Esophagus muscularis mucosa (tissue), 4 donors: Measurements from ENCODE around the gene TGFBR2.

Experiments used
- EP300 ChIP-seq: sonication (generic); formaldehyde crosslinking; IDR thresholded peaks from one replicate; pipeline ENCODE4 v1.6.1; 2017; ENCODE audit warnings: antibody characterized with exemption
- POLR2A ChIP-seq: fragments of 450-650 bp; IDR thresholded peaks from one replicate; pipeline ENCODE4 v1.6.1; 2017; ENCODE audit warnings: antibody characterized with exemption, moderate library complexity, mild to moderate bottlenecking, low read depth
- POLR2AphosphoS5 ChIP-seq, 2 donors: sonication (generic); formaldehyde crosslinking; IDR thresholded peaks; one replicate each; pipeline ENCODE4 v1.6.1; 2017; ENCODE audit warnings: antibody characterized with exemption in 2 of 2
- TF ChIP-seq, protein P1 (sequence below), 3 experiments: fragments of 200-600 bp in 2 of 3; fragments of 450-650 bp in 1 of 3; sonication (generic) in 2 of 3; IDR thresholded peaks; one replicate each; pipeline ENCODE4 v1.5.1; 2017 to 2019; ENCODE audit warnings: antibody characterized with exemption in 3 of 3, mild to moderate bottlenecking in 2 of 3, moderate library complexity in 1 of 3

DNA sequence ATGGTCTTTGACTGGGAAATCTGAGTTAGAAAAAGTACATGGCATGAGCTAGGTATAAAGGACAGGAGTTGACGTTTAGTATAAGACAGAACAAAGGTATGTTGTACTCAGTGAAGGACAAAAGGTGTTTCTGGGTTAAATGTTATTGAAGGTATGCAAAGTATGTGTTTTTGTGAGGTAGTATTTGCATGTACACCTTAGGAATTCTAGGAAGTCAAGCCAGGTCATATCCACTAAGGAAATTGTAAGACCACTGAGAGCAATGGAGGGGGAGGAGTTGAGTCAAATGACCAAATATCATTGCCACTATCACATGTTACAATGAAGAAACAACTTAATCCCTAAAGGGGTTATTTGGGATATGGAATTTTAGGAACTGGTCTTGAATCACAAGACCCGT, 24.4 kb upstream of the TGFBR2 start:
- TF ChIP-seq POLR2AphosphoS5 (IDR thresholded peaks at IDR 0.05), result no peak
- TF ChIP-seq, protein P1, sequence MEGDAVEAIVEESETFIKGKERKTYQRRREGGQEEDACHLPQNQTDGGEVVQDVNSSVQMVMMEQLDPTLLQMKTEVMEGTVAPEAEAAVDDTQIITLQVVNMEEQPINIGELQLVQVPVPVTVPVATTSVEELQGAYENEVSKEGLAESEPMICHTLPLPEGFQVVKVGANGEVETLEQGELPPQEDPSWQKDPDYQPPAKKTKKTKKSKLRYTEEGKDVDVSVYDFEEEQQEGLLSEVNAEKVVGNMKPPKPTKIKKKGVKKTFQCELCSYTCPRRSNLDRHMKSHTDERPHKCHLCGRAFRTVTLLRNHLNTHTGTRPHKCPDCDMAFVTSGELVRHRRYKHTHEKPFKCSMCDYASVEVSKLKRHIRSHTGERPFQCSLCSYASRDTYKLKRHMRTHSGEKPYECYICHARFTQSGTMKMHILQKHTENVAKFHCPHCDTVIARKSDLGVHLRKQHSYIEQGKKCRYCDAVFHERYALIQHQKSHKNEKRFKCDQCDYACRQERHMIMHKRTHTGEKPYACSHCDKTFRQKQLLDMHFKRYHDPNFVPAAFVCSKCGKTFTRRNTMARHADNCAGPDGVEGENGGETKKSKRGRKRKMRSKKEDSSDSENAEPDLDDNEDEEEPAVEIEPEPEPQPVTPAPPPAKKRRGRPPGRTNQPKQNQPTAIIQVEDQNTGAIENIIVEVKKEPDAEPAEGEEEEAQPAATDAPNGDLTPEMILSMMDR (IDR thresholded peaks at IDR 0.05), result no peak
- no peak for TF ChIP-seq POLR2A
- TF ChIP-seq EP300, result no peak
